T-cell (primary cell): ENCODE results near the gene XCL1. TPM values are rescaled to one million over a fixed set of nuclear protein-coding genes. Genes with fewer than 3 reads are reported as not detected.

Experiments
- ATAC-seq, 4 experiments: fragments of 200-7000 bp in 3 of 4; fragments of 150-1000 bp in 1 of 4; cut with Tn5 transposase; replicated peaks in 1 of 4; 1 replicate in 3 of 4; 2 replicates in 1 of 4; pipeline ENCODE4 v1.10.0; 2021; ENCODE audit warnings: moderate library complexity in 3 of 4, mild to moderate bottlenecking in 2 of 4, moderate number of reproducible peaks in 1 of 4
- CTCF ChIA-PET, 2 donors: fragments of 300-600 bp; sonication (Branson Sonifier 250); formaldehyde crosslinking; loops; one replicate each; lab custom pipeline; 2022; ENCODE audit warnings: antibody characterized with exemption in 2 of 2; lab: Charles Lee
- POLR2A ChIA-PET, 2 donors: fragments of 300-600 bp; sonication (Branson Sonifier 250); formaldehyde crosslinking; loops; one replicate each; lab custom pipeline; 2022; ENCODE audit warnings: antibody characterized with exemption in 2 of 2; lab: Charles Lee
- DNase-seq, 35 experiments: peaks; one replicate each; pipeline versions ENCODE4 v3.0.0 to v3.0.0-alpha.2; 2013 to 2023
- H3K27ac ChIP-seq: one replicate; pipeline ENCODE4 v1.5.1; 2013; ENCODE audit warnings: low read length
- H3K27me3 ChIP-seq, 2 experiments: replicated peaks in 1 of 2; 1 replicate in 1 of 2; 2 replicates in 1 of 2; pipeline versions ENCODE4 v1.6.1 to v1.7.0; 2013; ENCODE audit warnings: low read length in 1 of 2, mixed read lengths in 1 of 2; ENCODE audit not compliant: control insufficient read depth in 2 of 2, insufficient read depth in 2 of 2; ENCODE audit errors: extremely low read depth in 1 of 2
- H3K36me3 ChIP-seq, 2 donors: 1 replicate in 1 of 2; 2 replicates in 1 of 2; pipeline versions ENCODE4 v1.6.1 to v1.7.0; 2013; ENCODE audit warnings: low read length in 1 of 2; ENCODE audit not compliant: control insufficient read depth in 2 of 2, insufficient read depth in 1 of 2; ENCODE audit errors: extremely low read depth in 1 of 2
- H3K4me1 ChIP-seq, 2 experiments: 1 replicate in 1 of 2; 2 replicates in 1 of 2; pipeline versions ENCODE4 v1.6.1 to v1.7.0; 2013; ENCODE audit warnings: low read length in 2 of 2, mixed read lengths in 1 of 2; ENCODE audit not compliant: insufficient read depth in 2 of 2, control insufficient read depth in 1 of 2; ENCODE audit errors: extremely low read depth in 1 of 2
- H3K4me3 ChIP-seq, 2 donors: 1 replicate in 1 of 2; 2 replicates in 1 of 2; pipeline versions ENCODE4 v1.5.1 to v1.7.0; 2013; ENCODE audit warnings: mild to moderate bottlenecking in 2 of 2, low read length in 1 of 2, moderate library complexity in 1 of 2; ENCODE audit not compliant: control insufficient read depth in 1 of 2; ENCODE audit errors: extremely low read depth in 1 of 2
- H3K9me3 ChIP-seq: 2 replicates; pipeline ENCODE4 v1.7.0; 2013
- H3K27ac Mint-ChIP-seq, 2 donors: one replicate each; pipeline ENCODE4 v1.8.0; 2020 to 2021; ENCODE audit warnings: mild to moderate bottlenecking in 2 of 2, mixed read lengths in 2 of 2
- H3K27me3 Mint-ChIP-seq, 2 donors: one replicate each; pipeline ENCODE4 v1.8.0; 2021 to 2022; ENCODE audit warnings: mixed read lengths in 2 of 2
- H3K36me3 Mint-ChIP-seq: one replicate; pipeline ENCODE4 v1.8.0; 2021; ENCODE audit warnings: mixed read lengths
- H3K4me1 Mint-ChIP-seq, 3 donors: one replicate each; pipeline ENCODE4 v1.8.0; 2020 to 2022; ENCODE audit warnings: mixed read lengths in 3 of 3, mild to moderate bottlenecking in 1 of 3
- H3K4me3 Mint-ChIP-seq, 3 donors: one replicate each; pipeline ENCODE4 v1.8.0; 2020 to 2022; ENCODE audit warnings: mild to moderate bottlenecking in 3 of 3, mixed read lengths in 3 of 3, moderate library complexity in 3 of 3
- H3K9me3 Mint-ChIP-seq, 3 donors: one replicate each; pipeline ENCODE4 v1.8.0; 2020 to 2022; ENCODE audit warnings: mixed read lengths in 3 of 3
- whole genome bisulfite sequencing: methylation state at CpG from one replicate; pipeline ENCODE4 v1.1.5; 2013; ENCODE audit warnings: missing lambda C conversion rate; ENCODE audit not compliant: insufficient coverage; 5-methylcytosine and 5-hydroxymethylcytosine counted together
- total RNA-seq, 35 experiments: library from RNA in 6 of 35; stranded (reverse) in 6 of 35; fragments of 120-200 nt in 1 of 35; gene quantifications; one replicate each; pipeline versions ENCODE4 v1.2.1 to v1.2.4 and lab custom pipeline; 2013 to 2026

XCL1 gene
- total RNA-seq, 5 donors from 2014 or later (not counting 1 experiment from before 2014, with no cell fraction given): 0.45 to 5.0 (median 3.5) TPM

- POLR2A ChIA-PET: no interaction called here
- no peaks in the 10 kb centered on the region for H3K4me1 Mint-ChIP-seq
- no peak for DNase-seq
- no peak overlapping the region for H3K27ac Mint-ChIP-seq
- H3K36me3 ChIP-seq: no peaks in the 10 kb centered on the region
- no peak for ATAC-seq
- no peaks in the 10 kb centered on the region for H3K27me3 Mint-ChIP-seq
- no peak overlapping the region for H3K4me3 Mint-ChIP-seq
- H3K4me1 ChIP-seq: no peaks in the 10 kb centered on the region
- CTCF ChIA-PET: no interaction called here
- no peak overlapping the region for H3K4me3 ChIP-seq
- no peaks in the 10 kb centered on the region for H3K9me3 ChIP-seq
- 79% methylated on average over 4 of the region's 8 CpGs for WGBS
- no peaks in the 10 kb centered on the region for H3K36me3 Mint-ChIP-seq
- no peak overlapping the region for H3K27ac ChIP-seq
- H3K27me3 ChIP-seq: peaks cover 0 to 2% of the 10 kb centered on the region in 2 experiments
- no peaks in the 10 kb centered on the region for H3K9me3 Mint-ChIP-seq
Observed at GRCh38 chr1:168623003-168623828, 46.8 kb downstream of the XCL1 start.

- ATAC-seq (no peak), DNase-seq (no peak)
- Mint-ChIP-seq H3K27ac (no peak overlapping the region), H3K4me1 (no peaks in the 10 kb centered on the region), H3K36me3 (no peaks in the 10 kb centered on the region), H3K9me3 (no peaks in the 10 kb centered on the region), H3K27me3 (no peaks in the 10 kb centered on the region), H3K4me3 (no peak overlapping the region)
- ChIA-PET POLR2A (no interaction called here), CTCF (no interaction called here)
- H3K9me3 ChIP-seq: no peaks in the 10 kb centered on the region
- no peaks in the 10 kb centered on the region for H3K36me3 ChIP-seq
- H3K4me3 ChIP-seq: no peak overlapping the region
- no peak overlapping the region for H3K27ac ChIP-seq
- WGBS: no CpG with 5 or more reads among the region's 4 CpGs
- peaks cover 0 to 2% of the 10 kb centered on the region in 2 experiments for H3K27me3 ChIP-seq
- H3K4me1 ChIP-seq: no peaks in the 10 kb centered on the region
Observed at GRCh38 chr1:168623831-168624230, 47.4 kb downstream of the XCL1 start.

GRCh38 chr1:168626326-168626725, 49.9 kb downstream of the XCL1 start:
- ATAC-seq: no peak
- no peak overlapping the region for H3K27ac ChIP-seq

GRCh38 chr1:168627370-168627769, 51.0 kb downstream of the XCL1 start:
- no peaks in the 10 kb centered on the region for H3K9me3 ChIP-seq
- H3K4me1 ChIP-seq: no peaks in the 10 kb centered on the region
- no peaks in the 10 kb centered on the region for H3K4me1 Mint-ChIP-seq
- no peak overlapping the region for H3K27ac ChIP-seq
- H3K9me3 Mint-ChIP-seq: no peaks in the 10 kb centered on the region
- no peaks in the 10 kb centered on the region for H3K36me3 Mint-ChIP-seq
- ATAC-seq: no peak
- no peak overlapping the region for H3K4me3 Mint-ChIP-seq
- H3K27me3 ChIP-seq: peaks cover 0 to 2% of the 10 kb centered on the region in 2 experiments
- POLR2A ChIA-PET: no interaction called here
- no peak overlapping the region for H3K27ac Mint-ChIP-seq
- CTCF ChIA-PET: no interaction called here
- no peaks in the 10 kb centered on the region for H3K36me3 ChIP-seq
- DNase-seq: no peak
- no peak overlapping the region for H3K4me3 ChIP-seq
- WGBS: 80% methylated on average over 1 of the region's 1 CpG
- peaks cover 4 to 17% of the 10 kb centered on the region in 2 donors for H3K27me3 Mint-ChIP-seq

More at GRCh38 chr1:168626326-168626725, 49.9 kb downstream of the XCL1 start:
- ChIA-PET POLR2A (no interaction called here), CTCF (no interaction called here)
- WGBS: no CpG with 5 or more reads among the region's 4 CpGs
- Histone ChIP-seq H3K4me3 (no peak overlapping the region), H3K36me3 (no peaks in the 10 kb centered on the region), H3K27me3 (peaks cover 0 to 2% of the 10 kb centered on the region in 2 experiments), H3K9me3 (no peaks in the 10 kb centered on the region), H3K4me1 (no peaks in the 10 kb centered on the region)
- H3K36me3 Mint-ChIP-seq: no peaks in the 10 kb centered on the region
- H3K27me3 Mint-ChIP-seq: peaks cover 4 to 13% of the 10 kb centered on the region in 2 donors
- H3K4me1 Mint-ChIP-seq: no peaks in the 10 kb centered on the region
- no peaks in the 10 kb centered on the region for H3K9me3 Mint-ChIP-seq
- no peak for DNase-seq
- H3K27ac Mint-ChIP-seq: no peak overlapping the region
- H3K4me3 Mint-ChIP-seq: no peak overlapping the region

GRCh38 chr1:168628807-168629206, 52.4 kb downstream of the XCL1 start:
- Histone ChIP-seq H3K27me3 (peaks cover 0 to 2% of the 10 kb centered on the region in 2 experiments), H3K27ac (no peak overlapping the region), H3K9me3 (no peaks in the 10 kb centered on the region), H3K4me3 (no peak overlapping the region), H3K36me3 (no peaks in the 10 kb centered on the region), H3K4me1 (no peaks in the 10 kb centered on the region)
- ChIA-PET CTCF (no interaction called here), POLR2A (no interaction called here)
- H3K4me1 Mint-ChIP-seq: no peaks in the 10 kb centered on the region
- ATAC-seq (no peak), DNase-seq (no peak)
- no peak overlapping the region for H3K4me3 Mint-ChIP-seq
- peaks cover 4 to 17% of the 10 kb centered on the region in 2 donors for H3K27me3 Mint-ChIP-seq
- H3K36me3 Mint-ChIP-seq: no peaks in the 10 kb centered on the region
- H3K27ac Mint-ChIP-seq: no peak overlapping the region
- no peaks in the 10 kb centered on the region for H3K9me3 Mint-ChIP-seq

- Histone ChIP-seq H3K9me3 (no peaks in the 10 kb centered on the region), H3K27me3 (no peaks in the 10 kb centered on the region), H3K4me3 (no peak overlapping the region), H3K36me3 (no peaks in the 10 kb centered on the region), H3K27ac (no peak overlapping the region), H3K4me1 (no peaks in the 10 kb centered on the region)
- DNase-seq (no peak), ATAC-seq (no peak)
- CTCF ChIA-PET: no interaction called here
- no peaks in the 10 kb centered on the region for H3K4me1 Mint-ChIP-seq
- peaks cover 4 to 19% of the 10 kb centered on the region in 2 donors for H3K27me3 Mint-ChIP-seq
- H3K9me3 Mint-ChIP-seq: no peaks in the 10 kb centered on the region
- no peak overlapping the region for H3K4me3 Mint-ChIP-seq
- H3K36me3 Mint-ChIP-seq: no peaks in the 10 kb centered on the region
- WGBS: no CpG with 5 or more reads among the region's 1 CpG
- no peak overlapping the region for H3K27ac Mint-ChIP-seq
- POLR2A ChIA-PET: no interaction called here
Observed at GRCh38 chr1:168629466-168629865, 53.1 kb downstream of the XCL1 start.
